HG03469 (cell line): ENCODE measurements around the gene CES3.
"Not testable (repeated sequence)": the region's sequence is repeated elsewhere in the genome, so short reads cannot be mapped to it uniquely, and the experiment has no call there.

Experiments
- ATAC-seq: cut with Tn5 transposase; IDR thresholded peaks from one replicate; pipeline ENCODE4 v1.9.1; 2021; ENCODE audit warnings: mild to moderate bottlenecking, moderate library complexity, moderate number of reproducible peaks; ENCODE audit not compliant: unreplicated experiment

The CES3 gene

GRCh38 chr16:66964049-66964448, 3.0 kb downstream of the CES3 start:
- ATAC-seq: no peak

GRCh38 chr16:66968847-66969246, 7.8 kb downstream of the CES3 start:
- no peak for ATAC-seq

DNA sequence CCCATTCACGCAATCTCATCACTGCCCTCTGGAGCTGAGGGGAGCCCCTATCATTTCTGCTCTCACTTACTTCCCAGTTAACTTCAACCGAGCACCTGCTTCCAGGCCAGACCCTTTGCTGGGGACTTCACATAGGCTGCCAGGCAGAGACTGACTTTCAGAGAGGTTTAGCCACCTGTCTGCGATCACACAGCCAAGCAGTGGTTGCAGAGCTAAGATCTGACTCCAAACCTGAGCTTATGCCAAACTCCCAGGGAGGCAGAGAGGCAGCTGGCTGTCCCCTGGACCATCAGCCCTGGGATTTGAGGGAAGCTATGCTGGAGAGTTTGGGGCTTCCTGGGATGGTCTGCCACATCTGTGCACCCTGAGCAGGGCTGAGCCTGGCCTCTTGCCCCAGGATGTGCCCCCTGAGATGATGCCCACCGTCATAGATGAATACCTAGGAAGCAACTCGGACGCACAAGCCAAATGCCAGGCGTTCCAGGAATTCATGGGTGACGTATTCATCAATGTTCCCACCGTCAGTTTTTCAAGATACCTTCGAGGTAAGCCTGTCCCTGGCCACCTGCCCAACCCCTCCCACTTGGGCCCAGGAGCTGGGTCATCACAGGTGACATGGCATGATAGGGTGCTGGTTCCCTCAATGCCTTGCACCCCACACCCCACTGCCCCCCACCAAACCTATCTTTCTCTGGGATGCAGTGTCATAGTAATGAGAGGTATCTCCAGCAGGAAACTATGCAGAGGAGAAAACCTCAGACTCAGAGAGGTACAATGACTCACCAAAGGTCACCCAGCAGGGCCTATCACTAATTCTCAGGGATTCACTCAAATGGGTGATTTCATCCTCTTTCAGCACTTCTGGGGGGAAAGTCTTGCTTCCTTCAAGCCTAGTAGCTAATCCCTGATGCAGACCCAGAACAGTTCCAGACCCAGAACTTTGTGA, 10.0 kb downstream of the CES3 start:
- no peak for ATAC-seq

DNA sequence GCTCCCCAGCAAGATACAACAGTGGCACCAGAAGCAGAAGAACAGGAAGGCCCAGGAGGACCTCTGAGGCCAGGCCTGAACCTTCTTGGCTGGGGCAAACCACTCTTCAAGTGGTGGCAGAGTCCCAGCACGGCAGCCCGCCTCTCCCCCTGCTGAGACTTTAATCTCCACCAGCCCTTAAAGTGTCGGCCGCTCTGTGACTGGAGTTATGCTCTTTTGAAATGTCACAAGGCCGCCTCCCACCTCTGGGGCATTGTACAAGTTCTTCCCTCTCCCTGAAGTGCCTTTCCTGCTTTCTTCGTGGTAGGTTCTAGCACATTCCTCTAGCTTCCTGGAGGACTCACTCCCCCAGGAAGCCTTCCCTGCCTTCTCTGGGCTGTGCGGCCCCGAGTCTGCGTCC, 11.9 kb downstream of the CES3 start:
- no peak for ATAC-seq

- no peak for ATAC-seq
Observed at GRCh38 chr16:66973716-66974115, 12.7 kb downstream of the CES3 start.

DNA sequence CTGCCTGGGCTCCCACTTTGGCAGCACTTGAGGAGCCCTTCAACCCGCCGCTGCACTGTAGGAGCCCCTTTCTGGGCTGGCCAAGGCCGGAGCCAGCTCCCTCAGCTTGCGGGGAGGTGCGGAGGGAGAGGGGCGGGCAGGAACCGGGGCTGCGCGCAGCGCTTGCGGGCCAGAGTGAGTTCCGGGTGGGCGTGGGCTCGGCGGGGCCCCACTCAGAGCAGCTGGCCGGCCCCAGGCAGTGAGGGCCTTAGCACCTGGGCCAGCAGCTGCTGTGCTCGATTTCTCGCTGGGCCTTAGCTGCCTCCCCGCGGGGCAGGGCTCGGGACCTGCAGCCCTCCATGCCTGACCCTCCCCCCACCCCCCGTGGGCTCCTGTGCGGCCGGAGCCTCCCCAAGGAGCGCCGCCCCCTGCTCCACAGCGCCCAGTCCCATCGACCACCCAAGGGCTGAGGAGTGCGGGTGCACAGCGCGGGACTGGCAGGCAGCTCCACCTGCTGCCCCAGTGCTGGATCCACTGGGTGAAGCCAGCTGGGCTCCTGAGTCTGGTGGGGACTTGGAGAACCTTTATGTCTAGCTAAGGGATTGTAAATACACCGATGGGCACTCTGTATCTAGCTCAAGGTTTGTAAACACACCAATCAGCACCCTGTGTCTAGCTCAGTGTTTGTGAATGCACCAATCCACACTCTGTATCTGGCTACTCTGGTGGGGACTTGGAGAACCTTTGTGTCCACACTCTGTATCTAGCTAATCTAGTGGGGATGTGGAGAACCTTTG, 13.3 kb downstream of the CES3 start:
- ATAC-seq: not testable (repeated sequence)

DNA sequence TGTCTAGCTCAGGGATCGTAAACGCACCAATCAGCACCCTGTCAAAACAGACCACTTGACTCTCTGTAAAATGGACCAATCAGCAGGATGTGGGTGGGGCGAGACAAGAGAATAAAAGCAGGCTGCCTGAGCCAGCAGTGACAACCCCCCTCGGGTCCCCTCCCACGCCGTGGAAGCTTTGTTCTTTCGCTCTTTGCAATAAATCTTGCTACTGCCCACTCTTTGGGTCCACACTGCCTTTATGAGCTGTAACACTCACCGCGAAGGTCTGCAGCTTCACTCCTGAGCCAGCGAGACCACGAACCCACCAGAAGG, 13.8 kb downstream of the CES3 start:
- ATAC-seq: not testable (repeated sequence)

GRCh38 chr16:66975302-66975893, 14.3 kb downstream of the CES3 start:
- no peak for ATAC-seq

GRCh38 chr16:66976746-66977145, 15.7 kb downstream of the CES3 start:
- no peak for ATAC-seq

DNA sequence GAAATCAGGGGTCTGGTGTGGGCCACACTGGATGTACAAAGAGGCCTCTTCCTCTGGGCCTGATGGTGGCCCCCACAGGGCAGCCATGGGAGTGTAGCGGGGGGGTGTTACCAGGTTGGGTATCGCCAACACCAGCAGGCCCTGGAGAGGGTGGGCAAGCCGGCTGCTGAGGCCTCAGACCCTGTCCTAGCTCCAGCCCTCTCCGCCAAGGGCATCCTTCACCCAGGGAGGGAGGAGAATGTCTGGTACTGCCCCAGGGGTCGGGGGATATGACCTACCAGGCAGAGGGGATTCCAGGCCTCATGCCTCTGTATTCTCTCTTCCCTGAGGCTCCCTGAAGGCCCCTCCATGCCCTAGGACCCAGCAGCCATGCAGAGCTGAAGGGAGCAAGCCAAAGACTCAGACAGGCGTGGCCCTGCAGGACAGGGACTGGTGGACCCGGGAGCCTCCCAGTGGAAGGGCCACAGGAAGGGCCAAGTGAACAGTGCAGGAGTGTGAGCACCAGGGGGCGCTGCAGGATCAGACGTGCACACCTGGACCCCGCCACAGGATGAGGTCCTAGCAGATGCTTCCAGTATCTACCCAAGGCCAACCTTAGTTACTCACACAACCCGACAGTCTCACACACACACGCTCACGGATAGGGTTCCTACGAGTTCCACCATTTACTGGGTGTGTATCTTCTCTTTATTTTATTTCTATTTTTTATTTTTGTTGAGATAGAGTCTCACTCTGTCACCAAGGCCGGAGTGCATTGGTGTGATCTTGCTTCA, 16.5 kb downstream of the CES3 start:
- no peak for ATAC-seq

- no peak for ATAC-seq
Observed at GRCh38 chr16:66979011-66979717, 18.1 kb downstream of the CES3 start.

GRCh38 chr16:66983033-66983432, 22.0 kb downstream of the CES3 start:
- ATAC-seq: no peak

DNA sequence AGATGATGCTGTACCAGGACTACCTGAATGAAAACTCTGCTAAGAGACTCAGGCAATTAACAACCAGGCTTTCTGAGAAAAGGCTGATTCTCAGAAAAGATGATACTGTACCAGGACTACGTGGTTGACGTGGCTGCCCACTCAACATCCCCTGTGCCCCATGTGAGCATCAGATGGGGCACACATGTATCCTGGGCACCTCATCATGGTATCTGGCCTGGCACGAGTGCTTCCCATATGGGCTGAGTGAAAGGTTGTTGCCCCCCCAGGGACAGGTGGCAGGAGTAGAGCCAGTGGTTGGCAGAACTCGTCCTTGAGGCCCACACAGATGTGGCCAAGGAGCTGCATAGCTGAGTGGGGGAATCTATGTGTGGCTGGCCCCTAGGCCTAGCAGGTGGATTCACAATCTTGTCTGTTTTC, 23.8 kb downstream of the CES3 start:
- ATAC-seq: no peak

GRCh38 chr16:66986559-66986958, 25.5 kb downstream of the CES3 start:
- no peak for ATAC-seq

GRCh38 chr16:66988197-66988788, 27.2 kb downstream of the CES3 start, which contains the start of gene CES4A:
TSS of gene CES4A (plus strand) at chr16:66988589. CDS start at chr16:66988773, 184 bp downstream.
- no peak for ATAC-seq

- ATAC-seq: no peak
Observed at GRCh38 chr16:66991545-66992077, 30.5 kb downstream of the CES3 start.

- not testable (repeated sequence) for ATAC-seq
Observed at GRCh38 chr16:66993558-66993957, 32.5 kb downstream of the CES3 start.

DNA sequence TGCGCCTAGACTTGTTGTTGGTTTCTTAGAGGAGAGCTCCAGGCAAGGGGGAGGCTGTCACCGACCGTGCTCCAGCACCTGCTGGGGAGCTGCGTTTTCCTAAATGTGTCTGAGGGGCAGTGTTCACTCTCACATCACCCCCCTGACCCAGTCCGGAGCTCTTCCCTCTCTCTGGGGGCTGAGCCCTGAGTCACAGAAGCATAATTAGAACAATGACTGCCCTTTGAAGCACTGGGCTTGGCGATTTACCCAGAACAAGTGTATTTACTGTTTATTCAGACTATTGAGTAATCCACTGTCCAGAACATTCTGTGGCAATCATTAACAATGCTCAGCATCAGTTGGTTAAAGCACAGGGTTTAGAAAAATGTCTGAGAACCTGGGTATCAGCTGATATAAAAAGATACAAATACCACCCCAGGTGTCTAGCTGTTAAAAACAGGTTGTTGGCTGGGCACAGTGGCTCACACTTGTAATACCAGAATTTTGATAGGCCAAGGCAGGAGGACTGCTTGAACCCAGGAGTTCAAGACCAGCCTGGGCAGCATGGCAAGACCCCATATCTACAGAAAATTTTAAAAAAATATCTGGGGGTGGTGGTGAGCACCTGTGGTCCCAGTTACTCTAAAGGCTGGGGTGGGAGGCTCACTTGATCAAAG, 35.4 kb downstream of the CES3 start:
- no peak for ATAC-seq

GRCh38 chr16:66996983-66997358, 35.9 kb downstream of the CES3 start:
- ATAC-seq: no peak
